Right hindlimb (tissue), 1 donor: ENCODE measurements around the gene KDELR3.
"Not testable (repeated sequence)": the region's sequence is repeated elsewhere in the genome, so short reads cannot be mapped to it uniquely, and the experiment has no call there.

Experiments used
- DNase-seq: peaks from one replicate; pipeline ENCODE4 v3.0.0-alpha.2; 2018

The KDELR3 gene

DNA sequence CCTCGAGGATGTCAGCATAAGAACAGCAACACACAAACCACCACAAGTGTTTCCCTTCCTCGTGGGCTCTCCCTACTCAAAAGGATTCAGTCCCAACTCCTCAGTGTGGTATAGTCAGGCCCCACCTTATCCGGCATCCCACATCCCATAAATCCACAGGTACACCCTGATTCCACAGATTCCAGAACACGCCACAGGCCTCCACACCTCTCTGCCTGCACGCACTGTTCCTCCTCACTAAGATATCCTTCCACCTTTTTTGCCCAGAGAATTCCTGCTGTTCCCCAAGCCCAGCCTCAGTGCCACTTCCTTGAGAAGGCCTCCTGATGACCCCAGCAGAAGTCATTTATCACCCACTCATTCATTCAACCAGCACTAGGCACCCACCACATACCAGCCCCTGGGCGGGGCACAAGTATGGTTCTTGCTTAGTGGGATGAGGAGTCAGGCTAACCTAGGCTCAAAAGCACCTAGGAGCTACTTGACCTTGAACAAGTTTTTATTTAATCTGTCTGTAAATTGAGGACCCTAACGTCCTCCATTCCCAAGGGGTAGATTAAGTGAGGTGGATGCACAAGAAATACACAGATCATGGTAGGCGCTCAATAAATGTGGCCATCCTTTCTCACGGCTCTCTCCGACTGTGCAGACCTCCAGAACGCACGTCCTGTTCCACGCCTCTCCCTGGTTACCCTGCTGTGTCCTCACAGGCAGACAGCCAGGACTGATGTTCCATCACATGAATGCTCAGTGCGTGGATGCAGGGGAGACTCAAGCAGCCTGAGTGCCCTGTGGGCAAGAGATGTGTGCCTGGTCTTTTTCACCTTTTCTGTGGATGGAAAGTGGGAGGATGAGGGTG lies 10.8 kb upstream of the KDELR3 start:
- no peak for DNase-seq

- no peak for DNase-seq
These were observed 7.5 kb upstream of the KDELR3 start for GRCh38 chr22:38460426-38460840.

DNA sequence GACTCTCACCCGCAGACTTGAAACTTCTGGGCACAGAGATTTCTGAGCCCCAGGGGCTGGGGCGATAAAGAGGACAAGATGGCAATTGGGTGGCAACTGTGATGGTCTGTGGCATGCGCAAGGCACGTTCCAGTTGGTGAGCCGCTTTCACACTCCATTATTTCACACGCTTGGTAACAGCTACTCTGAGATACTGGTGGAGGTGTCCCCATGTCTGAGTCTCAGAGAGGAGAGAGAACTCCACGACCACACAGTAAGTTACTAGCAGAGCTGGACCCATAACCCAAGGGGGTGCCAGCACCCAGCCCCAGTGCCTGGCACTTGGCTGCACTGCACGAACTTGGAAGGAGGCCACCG lies 6.9 kb upstream of the KDELR3 start:
- DNase-seq = no peak

DNA sequence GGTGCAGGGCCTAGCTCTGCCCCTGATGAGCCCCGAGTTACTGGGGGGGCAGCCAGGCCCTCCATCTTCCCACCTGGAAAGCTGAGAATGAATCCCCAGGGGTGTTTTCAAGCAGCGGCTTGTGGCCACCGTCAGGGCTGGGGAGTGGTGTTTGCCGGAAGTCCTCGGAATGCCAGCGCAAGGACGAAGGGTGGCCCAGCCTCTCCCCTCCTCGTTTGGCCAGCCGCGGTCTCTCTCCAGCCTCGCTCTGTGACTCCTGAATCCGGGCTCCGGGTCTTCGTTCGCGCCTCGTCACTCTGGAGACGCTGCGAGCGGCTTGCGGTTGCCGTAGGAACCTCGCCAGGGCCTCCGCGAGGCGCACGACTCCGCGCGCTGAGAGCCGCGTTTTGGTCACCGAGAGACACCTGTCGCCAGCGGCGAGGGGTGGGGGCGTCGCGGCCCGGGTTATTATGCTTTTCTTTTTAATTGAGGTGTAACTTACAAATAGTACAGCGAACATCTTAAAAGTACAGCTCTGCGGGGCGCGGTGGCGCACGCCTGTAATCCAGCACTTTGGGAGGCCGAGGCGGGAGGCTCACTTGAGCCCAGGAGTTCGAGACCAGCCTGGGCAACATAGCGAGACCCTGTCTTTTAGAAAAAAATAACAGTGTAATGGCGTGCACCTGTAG lies 6.3 kb upstream of the KDELR3 start:
- DNase-seq = peak; percentile 89

DNA sequence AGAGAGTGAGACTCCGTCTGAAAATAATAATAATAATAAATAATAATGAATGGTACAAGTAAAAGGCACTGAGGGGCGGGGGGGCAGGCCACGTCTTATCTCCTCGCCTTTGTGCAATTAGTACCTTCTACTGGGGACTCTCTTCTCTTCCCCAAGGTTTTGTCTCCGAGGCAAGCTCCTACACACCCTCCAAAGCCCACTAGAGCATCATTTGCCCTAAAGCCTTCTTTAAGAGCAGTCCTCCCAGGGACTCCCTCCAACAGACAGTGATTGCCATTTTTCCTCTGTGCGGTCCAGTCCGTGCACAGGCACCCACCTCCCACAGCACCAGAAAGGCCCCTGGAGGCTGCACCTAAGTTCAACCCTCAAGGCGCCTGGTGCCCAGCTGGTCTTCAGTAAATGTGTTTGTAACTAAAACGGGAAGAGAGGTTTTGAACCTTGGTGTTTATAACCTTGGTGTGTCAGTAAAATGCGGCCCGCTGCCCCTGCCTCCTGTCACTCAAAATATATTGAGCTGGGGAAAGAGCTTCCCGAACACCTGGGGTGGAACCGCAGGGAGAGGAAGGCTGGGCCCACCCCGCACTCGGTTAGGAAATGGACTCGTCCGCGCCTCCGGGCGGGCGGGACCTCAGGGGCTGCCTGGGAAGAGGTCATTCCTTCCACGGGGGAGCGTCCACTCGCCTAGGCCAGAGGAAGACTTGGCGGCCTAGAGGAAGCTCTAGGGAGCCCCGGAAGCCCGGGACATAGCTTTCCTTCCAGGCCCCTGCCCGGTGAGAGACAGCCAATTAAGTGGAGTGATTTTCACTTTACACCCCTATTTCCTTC lies 4.7 kb upstream of the KDELR3 start:
- DNase-seq = peak; percentile 56

- DNase-seq = no peak
These were observed 2.8 kb upstream of the KDELR3 start for GRCh38 chr22:38464992-38465672.

GRCh38 chr22:38465673-38466490 lies 2.0 kb upstream of the KDELR3 start:
- no peak for DNase-seq

GRCh38 chr22:38467438-38467903 lies 425 bp upstream of the KDELR3 start:
- peak; percentile 58 for DNase-seq

GRCh38 chr22:38468443-38469305 lies 778 bp downstream of the KDELR3 start:
- no peak for DNase-seq

GRCh38 chr22:38469306-38469781 lies 1.4 kb downstream of the KDELR3 start:
- DNase-seq = no peak

GRCh38 chr22:38470179-38470578 lies 2.3 kb downstream of the KDELR3 start:
- DNase-seq = not testable (repeated sequence)

GRCh38 chr22:38471237-38471636 lies 3.3 kb downstream of the KDELR3 start:
- no peak for DNase-seq

DNA sequence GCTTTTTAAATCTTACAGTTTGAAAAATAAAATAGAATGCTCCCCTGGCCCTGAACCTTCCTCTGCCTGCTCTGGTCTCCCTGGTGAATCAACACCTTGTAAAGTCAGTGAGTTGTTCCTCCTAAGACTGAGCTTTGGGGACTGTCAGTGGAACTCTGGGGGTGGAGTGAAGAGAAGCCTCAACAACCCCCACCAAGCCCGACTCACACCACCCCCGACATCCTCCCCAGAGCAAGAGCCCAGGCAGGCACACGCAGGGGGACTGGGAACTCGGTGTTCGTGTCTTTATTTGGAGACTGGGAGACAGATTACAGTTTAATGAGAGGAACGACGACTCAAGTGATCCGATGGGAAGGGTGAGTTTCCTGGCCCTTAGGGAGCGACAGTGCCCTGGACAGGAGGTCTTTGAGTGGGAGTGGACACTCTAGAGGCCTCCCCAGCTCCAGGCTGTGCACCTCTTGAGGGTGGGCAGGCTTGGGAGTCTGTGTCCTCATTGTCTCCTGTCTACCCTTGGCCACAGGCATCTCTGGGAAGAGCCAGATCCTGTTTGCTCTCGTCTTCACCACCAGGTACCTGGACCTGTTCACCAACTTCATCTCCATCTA lies 6.2 kb downstream of the KDELR3 start:
- DNase-seq = no peak

- DNase-seq = no peak
These were observed 9.7 kb downstream of the KDELR3 start for GRCh38 chr22:38477585-38477984.

- DNase-seq = no peak
These were observed 11.4 kb downstream of the KDELR3 start for GRCh38 chr22:38479096-38479837.

GRCh38 chr22:38481162-38481870 lies 13.4 kb downstream of the KDELR3 start:
- no peak for DNase-seq

DNA sequence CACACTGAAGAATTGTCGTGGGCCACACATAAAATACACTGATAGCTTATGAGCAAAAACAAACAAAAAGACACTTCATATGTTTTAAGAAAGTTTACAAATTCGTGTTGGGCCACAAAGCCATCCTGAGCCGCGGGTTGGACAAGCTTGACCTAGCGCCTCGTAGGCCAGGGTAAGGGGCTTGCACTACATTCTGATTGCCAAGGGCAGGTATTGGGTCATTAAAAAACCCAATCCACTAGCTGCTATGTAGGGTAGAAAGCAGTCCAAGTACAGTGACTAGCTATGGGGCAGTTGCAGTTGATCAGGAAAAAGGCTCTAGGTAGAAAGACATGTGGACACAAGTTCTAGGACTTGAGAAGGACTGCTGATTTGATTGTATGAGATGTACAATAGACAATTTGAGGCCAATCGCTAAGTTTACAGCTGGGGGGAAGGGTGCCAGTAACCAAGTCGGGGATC lies 14.0 kb downstream of the KDELR3 start:
- DNase-seq = no peak

DNA sequence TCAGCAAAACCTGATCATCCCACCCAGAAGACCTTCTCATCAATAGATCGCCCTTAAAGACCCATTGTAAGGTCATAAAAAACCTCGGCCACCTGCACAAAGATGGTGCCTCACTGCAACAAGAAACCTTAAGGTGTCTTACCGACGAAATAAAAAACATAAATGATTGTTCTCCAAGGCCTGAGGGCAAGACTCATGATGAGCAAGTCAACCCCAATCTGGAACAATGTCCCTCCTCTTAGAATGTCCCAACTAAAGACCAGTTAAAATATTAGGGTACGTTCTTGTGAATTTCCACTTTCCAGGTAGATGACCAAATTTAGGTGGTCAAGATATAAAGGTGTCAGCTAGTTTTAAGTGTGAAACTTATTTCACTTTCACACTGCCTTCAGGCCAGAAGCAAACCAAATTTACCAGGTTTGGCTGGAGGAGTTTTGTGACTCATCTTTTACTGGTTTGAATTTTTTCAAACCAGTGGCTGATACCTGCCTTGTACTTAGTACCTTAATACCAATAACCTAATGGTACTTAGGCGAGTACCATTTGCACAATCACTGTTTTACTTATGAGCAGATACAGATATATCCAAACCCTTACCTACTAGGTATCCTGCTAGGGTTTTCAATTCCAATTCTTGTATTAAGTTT lies 14.9 kb downstream of the KDELR3 start:
- DNase-seq = no peak
